ENCODE results near the gene COL4A1.

The COL4A1 gene

GRCh38 chr13:110256126-110256905 lies 50.6 kb downstream of the COL4A1 start:
- no peak for DNase-seq

GRCh38 chr13:110254751-110255553 lies 52.0 kb downstream of the COL4A1 start:
- DNase-seq = no peak

- no peak for DNase-seq
Observed at GRCh38 chr13:110254151-110254679, 52.7 kb downstream of the COL4A1 start.

GRCh38 chr13:110251193-110251819 lies 55.7 kb downstream of the COL4A1 start:
- no peak for DNase-seq

- no peak for DNase-seq
Observed at GRCh38 chr13:110250258-110250891, 56.6 kb downstream of the COL4A1 start.

- no peak for DNase-seq
Observed at GRCh38 chr13:110249326-110249725, 57.6 kb downstream of the COL4A1 start.

- no peak for DNase-seq
Observed at GRCh38 chr13:110248449-110249143, 58.4 kb downstream of the COL4A1 start.

GRCh38 chr13:110246530-110246929 lies 60.4 kb downstream of the COL4A1 start:
- no peak for DNase-seq

- DNase-seq = no peak
Observed at GRCh38 chr13:110245416-110245899, 61.5 kb downstream of the COL4A1 start.

- no peak for DNase-seq
Observed at GRCh38 chr13:110244976-110245375, 62.0 kb downstream of the COL4A1 start.

- DNase-seq = no peak
Observed at GRCh38 chr13:110244071-110244830, 62.7 kb downstream of the COL4A1 start.

GRCh38 chr13:110242615-110243014 lies 64.3 kb downstream of the COL4A1 start:
- DNase-seq = no peak

- DNase-seq = no peak
Observed at GRCh38 chr13:110240943-110241342, 66.0 kb downstream of the COL4A1 start.

- DNase-seq = no peak
Observed at GRCh38 chr13:110240352-110240751, 66.6 kb downstream of the COL4A1 start.

GRCh38 chr13:110239280-110240125 lies 67.5 kb downstream of the COL4A1 start:
- DNase-seq = no peak

GRCh38 chr13:110238818-110239195 lies 68.2 kb downstream of the COL4A1 start:
- DNase-seq = no peak

- no peak for DNase-seq
Observed at GRCh38 chr13:110237875-110238817, 68.8 kb downstream of the COL4A1 start.

GRCh38 chr13:110236831-110237261 lies 70.1 kb downstream of the COL4A1 start:
- no peak for DNase-seq

GRCh38 chr13:110236431-110236830 lies 70.5 kb downstream of the COL4A1 start:
- no peak for DNase-seq

All from activated CD4-positive, alpha-beta T cell treated with anti-CD3 and anti-CD28 coated beads, Interleukin-2, amount 50 U/mL, for 4 hours (primary cell).